ENCODE data around the gene CSNK2A2.

CSNK2A2 gene

DNA sequence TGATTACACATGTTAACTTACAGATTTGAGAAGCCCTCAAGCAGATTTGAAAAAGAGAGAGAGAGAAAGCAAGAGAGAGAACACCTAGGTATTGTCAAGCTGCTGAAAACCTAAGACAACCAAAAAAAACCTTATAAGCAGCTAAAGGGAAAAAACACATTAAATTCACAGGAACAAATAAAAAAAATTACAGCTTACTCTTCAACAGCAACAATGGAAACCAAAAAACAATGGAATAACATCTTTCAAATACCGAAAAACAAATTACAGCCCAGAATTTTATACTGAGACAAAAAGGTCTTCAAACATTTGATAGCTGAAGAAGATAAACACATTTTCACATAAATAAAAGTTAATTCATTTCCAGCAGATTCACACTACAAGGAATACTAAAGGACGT lies 60.3 kb downstream of the CSNK2A2 start:
- no peak for DNase-seq

DNA sequence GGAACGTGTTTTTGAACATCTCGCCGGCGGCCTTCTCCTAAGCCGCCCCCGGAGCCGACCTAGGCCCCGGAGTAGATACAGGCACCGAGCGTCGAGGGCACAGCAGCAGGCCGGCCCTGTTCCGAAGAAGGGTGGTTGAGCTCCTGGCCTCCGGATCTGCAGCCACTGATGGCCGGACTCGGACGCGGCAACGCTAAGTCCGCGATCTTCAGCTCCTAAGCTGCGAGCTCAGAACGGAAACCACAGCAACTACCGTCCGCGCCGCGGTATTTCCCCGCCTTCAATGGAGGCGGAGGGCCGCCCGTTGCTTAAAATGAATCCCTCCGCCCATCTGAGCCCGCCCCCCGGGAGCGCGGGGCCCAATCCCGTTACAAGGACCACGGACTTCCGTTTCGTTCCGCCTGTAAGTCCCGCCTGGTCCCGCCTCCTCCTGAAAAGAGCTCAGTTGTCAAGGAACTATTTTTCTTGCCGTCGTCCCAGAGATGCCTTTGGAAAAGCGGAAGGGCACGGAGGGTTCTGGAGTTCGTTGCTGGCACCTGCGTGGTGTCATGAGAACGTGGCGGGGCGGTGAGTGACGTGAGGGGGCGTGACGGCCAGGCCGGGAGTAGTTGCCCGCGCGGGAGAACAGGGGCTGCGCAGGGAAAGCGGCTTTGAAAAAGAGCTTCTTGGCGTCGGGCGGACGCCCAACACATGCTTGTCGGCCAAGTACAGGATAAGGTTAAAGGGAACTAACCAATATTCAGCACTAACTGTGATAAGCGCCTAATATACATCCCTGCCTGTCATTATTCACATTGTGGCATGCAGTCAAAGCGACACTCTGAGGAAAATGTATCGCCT lies 68.6 kb downstream of the CSNK2A2 start, which contains the start of gene CFAP20:
Gene CFAP20 (minus strand): TSS at position 285 of the 840 bp plus-strand sequence. CDS start 266 bp downstream, at position 19.
- peak; percentile 98 for DNase-seq

DNA sequence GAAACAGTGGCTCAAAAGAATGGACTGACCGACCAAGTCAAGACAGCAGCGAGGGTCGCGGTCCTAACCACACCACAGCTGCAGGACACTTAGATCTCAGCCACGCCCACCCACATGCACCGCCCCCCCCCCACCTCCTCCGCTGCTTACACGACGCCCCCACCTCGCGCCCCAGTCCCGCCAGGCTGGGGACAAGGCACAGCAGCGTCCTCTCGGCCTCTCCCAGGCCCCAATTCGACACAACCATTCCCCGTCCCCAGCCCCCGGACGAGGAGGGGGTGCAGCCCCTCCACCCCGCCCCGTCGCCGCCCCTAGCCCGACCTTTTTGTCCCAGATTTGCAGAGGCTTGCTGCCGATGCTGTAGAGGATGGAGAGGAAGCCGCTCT lies 69.2 kb downstream of the CSNK2A2 start:
- peak; percentile 44 for DNase-seq

DNA sequence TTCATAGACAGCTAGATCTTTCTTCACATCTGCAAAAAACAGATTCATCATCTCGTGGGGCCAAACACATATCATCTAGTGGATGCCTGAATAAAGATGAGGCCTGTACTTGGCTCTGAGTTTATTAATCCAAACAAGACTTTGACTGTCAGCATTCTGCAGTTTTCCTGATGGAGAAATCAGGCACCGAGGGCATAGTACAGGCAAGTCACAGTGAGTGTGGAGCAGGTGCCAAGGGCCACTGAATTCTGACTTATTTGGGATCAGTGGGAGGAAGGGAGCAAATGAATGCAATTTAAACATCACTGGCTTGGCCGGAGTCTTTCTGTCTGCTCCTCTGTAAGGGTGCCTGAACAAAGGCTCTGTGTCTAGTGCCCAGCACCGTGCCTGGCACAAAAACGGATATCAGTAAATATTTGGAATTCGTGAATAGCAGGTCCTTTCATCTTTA lies 69.7 kb downstream of the CSNK2A2 start:
- no peak for DNase-seq

DNA sequence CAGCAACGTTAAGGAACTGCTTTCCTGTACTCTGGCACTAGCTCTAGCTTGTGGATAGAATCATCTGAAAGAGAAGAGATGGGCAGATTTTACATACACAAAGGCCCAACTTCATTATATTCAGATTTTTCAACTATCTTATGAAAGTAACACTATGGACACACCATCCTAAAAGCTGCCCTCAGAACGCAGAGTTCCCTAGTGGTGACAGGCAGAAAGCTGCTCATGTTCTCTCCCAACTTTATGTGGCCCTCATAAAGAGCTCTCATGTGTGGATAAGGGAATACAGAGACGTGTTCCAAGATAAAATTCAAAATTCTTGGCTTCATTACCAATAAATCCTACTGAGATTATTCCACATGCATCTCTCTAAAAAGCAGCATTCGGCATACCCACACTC lies 70.3 kb downstream of the CSNK2A2 start:
- no peak for DNase-seq

DNA sequence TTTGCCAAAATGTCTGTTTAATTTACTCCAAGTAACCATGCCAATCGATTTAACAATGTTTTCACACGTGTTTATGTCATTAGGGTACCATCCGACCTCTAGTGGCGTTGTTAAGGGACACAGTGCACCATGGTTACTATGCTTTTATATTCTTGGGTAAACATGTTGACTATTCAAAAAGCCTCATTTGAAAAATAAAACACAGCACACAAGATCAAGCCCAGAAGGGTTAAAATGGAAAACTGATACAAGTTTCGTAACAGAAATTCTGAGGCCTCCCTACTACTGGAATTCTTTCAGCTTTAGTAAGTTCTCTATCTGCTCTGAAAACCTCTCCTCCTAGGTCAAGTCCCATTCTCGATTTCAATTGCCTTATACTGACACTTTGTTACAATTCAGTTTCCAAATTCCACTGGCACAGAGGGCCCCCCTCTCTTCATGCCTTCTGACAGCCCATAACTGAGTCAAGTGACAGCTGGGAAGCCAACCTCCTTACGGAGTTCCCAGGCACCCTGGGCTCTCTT lies 70.8 kb downstream of the CSNK2A2 start:
- DNase-seq, result peak; percentile 17

DNA sequence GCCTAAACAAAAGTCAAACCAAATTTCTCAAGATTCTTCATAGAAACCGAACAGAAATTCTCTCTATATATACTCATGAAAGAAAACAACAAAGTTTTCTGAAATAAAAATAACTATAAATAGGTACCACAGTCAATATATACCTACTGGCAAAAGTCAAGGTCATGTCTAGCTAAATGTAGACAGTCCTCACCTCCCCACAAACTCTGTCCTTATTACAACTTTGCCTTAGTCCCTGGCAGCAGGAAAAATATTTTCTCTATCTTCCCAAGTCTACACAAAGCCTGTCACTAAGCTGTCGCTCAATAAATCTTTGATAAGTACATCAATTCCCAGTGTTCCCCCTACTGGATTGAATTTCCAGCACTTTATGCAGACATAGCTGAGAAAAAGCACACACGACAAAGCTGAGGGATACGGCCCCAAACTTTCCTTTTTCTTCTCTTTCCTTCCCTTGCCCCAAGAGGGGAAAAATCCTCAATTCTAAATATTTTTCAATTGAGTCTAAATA lies 71.4 kb downstream of the CSNK2A2 start:
- no peak for DNase-seq

DNA sequence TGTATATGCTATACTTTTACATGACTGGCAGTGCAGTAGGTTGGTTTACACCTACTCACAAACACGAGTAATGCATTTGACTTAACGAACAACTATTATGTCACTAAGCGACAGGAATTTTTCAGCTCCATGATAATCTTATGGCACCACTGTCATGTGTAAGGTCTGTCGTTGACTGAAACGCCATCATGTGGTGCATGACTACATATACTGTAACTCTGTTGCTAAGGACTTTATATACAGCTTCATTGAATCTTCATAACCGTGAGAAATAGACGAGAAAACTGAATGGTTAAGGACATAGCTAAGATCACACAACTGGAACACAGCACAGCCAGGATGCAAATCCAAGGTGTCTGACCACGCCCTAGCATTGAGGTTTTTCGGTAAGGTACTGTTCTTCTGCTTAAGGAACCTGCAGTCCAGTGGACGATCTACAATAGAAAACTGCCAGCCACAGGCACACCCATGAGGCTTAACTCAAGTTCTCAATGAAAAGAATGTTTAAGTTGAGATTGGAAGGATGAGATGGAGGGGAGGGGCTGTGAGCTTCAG lies 72.0 kb downstream of the CSNK2A2 start:
- DNase-seq, result no peak

DNA sequence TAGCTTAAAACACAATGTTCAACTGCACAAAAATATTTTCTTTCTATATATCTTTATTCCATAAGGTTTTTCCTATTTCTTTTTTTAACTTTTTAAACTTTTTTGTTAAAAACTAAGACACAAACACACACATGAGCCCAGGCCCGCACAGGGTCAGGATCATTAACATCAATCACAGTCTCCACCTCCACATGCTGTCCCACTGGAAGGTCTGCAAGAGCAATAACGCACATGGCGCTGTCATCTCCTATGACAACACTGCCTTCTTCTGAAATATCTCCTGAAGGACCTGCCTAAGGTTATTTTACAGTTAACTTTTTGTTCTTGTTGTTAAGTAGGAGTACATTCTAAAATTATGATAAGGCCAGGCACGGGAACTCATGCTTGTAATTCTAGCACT lies 72.9 kb downstream of the CSNK2A2 start:
- no peak for DNase-seq

DNA sequence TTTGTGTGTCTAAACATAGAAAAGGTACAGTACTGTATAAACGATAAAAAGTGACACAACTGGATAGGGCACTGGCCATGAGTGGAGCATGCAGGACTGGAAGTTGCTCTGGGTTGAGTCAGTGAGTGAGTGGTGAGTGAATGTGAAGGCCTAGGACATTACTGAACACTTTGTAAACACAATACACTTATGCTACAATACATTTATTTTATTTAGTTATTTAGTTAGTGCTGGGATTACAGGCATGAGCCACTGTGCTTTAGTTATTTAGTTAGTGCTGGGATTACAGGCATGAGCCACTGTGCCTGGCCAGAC lies 73.3 kb downstream of the CSNK2A2 start:
- DNase-seq, result no peak

DNA sequence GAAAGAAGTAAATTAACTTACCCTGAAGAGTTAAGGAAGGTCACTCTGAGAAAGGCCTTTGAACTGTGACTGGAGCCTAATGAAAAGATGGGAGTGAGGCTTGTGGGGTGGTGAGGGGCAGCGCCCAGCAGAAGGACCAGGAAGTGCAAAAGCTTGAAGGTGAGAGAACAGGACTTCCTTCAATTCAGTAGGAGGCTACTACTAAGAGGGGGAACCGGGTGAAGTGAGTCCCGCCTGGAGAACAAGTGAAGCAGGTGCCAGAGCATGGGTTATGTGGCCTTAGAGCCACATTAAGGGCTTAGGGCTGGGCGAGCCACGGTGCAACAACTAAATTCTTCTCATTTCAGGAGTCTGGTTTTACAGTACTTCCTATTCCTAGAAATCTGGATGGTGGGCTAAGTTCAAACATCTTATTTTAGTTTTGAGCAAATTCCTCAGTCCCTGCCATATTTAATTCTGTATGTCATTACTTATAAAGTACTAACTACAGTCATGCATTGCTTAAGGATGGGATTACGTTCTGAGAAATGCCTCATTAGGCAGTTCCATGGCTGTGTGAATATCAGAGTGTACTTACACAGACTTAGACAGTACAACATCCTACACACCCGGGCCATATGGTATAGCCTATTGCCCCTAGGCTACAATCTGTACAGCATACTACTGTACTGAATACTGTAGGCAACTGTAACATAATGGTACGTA lies 73.9 kb downstream of the CSNK2A2 start:
- DNase-seq, result no peak

DNA sequence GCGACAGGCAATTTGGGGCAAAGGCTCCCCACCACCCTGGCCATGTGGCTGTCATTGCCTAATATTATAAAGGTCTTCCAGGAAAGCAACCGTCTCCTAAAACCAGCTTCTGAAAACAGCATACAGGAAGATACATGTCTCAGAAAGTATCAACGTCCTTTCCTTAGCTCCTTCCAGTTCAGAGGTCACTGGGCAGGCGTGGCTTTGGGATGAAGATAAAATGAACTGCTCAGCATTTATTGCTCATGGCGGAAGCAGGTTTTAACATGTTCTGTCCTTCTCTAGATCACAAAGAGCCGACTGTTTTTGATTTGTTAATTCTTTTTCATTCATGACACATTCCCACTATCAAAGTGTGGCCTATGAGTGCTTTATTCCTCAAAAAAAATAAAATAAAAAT lies 76.8 kb downstream of the CSNK2A2 start:
- DNase-seq, result no peak

DNA sequence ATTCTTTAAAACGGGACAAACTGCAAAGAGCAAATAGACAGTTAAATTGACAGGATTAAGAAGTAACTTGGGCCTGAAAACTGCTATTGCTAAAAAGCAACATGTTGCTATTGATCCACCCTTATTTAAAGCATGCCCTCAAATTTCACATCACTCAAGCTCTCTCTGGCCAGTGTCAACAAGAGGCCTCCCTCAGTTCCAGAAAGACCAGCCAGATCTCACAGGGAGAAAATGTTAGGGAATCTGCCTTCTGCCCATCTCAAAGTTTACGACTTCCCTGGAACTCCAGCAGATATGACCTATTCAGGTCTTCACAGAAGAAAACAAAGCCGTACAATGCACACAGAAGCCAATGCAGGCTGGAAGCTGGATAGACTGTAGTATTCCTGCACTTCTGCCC lies 77.7 kb downstream of the CSNK2A2 start:
- no peak for DNase-seq

DNA sequence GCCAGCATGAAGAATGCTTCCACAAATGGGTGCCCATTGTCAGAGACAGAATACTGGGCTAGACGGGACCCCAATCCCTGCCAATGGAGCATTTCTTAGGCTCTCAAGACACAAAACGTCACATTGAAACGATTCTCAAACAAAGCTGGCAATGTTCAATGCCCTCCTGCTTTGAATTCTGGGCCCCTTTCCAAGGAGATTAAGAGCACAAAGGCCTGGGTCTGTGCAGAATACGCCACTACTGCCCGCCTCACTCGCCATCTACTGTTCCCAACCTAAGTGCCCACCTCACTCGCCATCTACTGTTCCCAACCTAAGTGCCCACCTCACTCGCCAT lies 78.4 kb downstream of the CSNK2A2 start:
- no peak for DNase-seq

DNA sequence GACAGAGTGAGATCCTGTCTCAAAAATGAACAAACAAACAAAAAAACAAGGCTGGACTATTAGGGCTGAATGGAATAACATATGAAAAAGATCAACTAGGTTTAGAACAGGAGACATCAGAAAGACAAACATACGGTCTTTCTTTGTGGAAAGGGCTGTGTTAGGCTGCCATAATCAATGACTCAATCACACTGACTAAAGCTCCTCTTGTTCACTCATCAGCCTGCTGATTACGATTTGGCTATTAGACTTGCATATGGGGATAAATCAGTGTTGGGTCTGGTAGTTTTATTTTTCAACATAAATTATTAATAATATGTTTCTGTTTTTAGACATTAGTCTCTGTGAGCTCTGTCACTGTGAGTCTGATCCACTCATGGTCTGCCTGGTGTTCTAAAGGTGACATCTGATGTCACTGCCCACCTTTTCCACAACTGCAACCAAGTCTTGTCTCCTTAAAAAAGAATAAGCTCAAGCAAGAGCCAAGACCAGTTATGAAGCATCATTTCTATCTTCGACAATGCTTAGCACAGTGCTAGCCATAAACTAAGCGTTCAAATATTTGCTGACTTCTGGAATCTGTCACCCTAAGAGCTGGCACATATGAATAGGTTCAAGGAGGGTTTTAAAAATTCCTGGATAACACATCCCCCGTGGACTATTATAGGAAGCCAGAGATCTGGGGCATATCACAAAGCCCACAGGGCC lies 79.0 kb downstream of the CSNK2A2 start:
- no peak for DNase-seq

DNA sequence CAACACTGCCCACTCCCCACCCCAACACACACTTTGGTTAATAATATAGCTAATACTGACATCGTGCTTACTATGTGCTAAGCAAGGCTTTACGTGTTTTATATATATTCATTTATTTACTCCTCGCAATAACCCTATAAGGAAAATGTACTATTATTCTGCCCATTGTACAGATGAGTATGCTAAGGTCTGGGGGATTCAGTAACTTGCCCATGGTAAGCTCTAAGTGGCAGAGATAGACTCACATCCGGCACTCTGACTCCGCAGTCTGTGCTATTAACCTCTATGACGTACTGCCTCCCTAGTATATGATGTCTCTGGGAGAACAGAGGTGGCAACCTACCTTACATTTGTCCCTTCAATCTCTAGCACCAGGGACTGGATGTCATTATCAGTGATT lies 81.4 kb downstream of the CSNK2A2 start:
- no peak for DNase-seq

DNA sequence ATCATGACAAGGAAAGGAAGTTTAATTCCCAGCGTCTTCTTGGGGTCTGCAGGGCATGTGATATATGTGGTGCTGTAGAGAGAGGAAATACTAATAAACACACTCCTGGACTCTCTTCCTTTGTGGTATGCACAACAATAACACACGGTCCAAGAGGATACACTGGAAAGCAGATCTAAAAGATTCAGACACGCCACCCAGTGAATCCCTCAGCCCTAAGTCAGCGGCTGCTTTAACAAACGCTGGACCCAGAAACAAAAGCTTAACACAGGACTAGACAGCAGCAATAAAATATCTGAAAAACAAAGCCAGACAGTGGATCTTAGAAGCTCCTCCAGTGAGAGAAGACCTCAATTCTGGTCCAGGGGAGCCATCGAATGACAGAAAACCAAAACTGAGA lies 81.8 kb downstream of the CSNK2A2 start:
- no peak for DNase-seq

DNA sequence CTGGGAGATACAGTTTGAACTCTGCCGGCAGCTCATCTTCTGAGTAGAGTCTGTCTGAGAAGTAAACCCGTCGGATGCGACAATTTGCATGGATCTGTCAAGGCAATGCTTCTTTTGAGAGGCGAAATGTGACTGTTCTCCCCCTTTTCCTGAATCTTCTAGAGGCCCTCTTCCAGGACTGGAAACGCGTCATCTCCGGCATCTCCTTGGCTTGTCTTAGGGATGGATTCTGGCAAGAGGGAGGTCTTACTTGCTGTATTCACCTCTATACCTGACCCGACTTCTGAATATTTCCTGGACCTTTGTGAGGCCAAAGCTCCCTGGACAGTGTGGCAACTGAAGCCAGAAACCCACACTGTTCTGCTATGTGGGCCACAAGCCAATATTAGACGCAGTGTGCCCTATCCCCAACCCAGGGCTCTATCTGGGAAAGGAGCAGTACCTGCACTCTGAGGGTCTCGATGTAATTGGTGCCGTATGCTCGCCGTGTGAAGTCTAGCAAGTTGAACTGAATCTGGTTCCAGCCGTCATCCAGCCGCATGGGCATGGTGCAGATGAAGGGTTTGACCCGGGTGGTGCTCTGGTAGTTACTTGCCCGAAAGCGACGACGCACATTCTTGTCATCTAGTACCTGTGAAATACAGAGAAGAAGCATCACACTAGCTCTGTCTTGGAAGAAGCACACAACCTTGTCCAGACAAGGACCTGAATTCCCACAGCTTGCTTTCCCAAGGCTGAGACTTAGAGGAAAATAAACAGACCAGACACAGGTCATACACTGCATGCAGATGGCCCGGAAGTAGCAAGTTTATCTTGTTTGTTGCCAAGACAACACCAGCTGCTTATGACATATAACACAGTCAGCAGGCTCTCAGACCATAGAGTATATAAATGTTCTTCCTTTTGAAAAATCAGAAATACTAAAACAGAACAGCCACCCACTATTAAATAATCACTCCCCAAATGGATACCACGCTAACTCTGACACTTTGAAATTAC lies 82.8 kb downstream of the CSNK2A2 start:
- DNase-seq, result no peak

DNA sequence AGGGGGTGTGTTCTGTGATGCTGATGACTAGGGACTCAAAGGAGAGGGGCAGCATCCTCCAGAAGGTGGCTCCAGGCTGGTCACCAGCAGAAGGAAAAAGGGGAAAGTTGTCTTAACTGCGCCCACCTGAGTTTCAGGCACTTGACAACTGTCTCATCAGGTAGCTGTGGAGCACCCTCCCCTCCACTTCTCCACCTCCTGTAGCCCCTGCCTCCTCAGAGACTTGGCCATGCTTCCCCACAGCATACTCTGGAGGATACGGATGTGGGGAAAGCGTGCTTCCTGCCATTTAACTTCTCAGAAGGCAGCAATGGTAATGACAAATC lies 86.6 kb downstream of the CSNK2A2 start:
- no peak for DNase-seq

DNA sequence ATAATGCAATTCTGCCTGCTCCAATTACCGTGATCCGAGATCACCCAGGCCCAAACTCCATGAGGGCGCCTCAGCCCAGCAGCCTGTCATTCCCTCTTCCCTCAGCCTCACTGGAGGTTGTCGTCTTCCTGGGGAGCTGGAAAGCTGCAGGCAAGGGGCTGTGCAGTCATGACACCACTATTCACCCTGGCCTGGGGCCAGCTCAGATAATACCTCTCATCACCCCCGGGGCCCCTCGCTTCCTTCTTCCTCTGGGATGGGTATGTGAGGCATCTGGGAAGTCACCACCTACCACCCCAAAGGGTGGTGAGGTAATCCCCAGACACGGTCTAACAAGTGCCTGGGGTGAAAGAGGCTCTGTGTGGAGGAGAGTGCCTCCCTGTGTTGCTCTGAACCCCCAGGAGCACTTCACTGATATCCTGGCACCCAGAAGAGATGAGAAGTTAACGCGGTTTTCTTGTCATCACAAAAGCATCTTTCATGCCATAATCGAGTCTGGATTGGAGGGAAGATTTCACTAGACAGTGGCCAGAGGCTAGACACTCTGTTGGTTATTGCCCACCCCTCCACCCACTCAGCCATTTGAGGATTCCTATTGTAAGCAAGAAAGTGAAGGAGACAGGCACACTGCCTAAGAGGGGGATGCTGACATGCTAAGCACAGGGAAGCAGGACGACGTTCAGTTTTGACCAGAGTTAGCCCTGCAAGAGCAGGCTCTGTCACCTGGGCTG lies 87.2 kb downstream of the CSNK2A2 start:
- no peak for DNase-seq

DNA sequence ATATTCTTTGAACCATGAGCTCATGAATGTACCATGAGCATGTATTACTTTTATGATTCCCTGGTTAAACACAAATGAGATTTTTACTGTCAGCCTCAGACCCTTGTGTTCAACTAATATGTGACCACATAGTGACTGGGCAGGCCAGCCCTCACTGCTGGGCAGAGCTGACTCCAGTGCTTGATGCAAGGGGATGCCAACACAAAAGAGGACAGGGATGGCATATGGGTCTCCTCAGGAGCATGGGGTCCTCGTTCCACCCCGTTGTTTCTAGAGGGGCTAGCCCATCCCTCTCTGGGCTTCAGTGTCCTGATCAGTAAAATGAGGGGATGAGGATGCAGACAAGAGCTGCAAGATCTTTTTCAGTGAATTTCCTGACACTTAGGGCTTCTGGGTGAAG lies 88.0 kb downstream of the CSNK2A2 start:
- no peak for DNase-seq

All from stimulated activated CD4-positive, alpha-beta T cell treated with anti-CD3 and anti-CD28 coated beads, Interleukin-15, amount 100 ng/mL, for 24 hours (primary cell).